Endothelial cell of umbilical vein (primary cell): ENCODE data around the gene TCIRG1. TPM values are rescaled to one million over a fixed set of nuclear protein-coding genes. Genes with fewer than 3 reads are reported as not detected.

Experiments
- BruUV-seq: library from RNA; stranded (reverse); fragments of 400-500 nt; replicated peaks from 2 replicates; lab custom pipeline; 2021; lab: Mats Ljungman, UMichigan
- CTCF ChIA-PET: fragments of 300-600, 350-600 bp; sonication (Branson Sonifier 250); formaldehyde crosslinking; loops from one replicate; lab custom pipeline; 2021; ENCODE audit warnings: antibody characterized with exemption, inconsistent platforms; lab: Charles Lee
- POLR2A ChIA-PET: fragments of 300-600, 350-600 bp; sonication (Branson Sonifier 250); formaldehyde crosslinking; loops from one replicate; lab custom pipeline; 2021; ENCODE audit warnings: antibody characterized with exemption, inconsistent platforms; lab: Charles Lee
- DNase-seq: peaks from one replicate; pipeline ENCODE4 v3.0.0-alpha.2; 2011; ENCODE audit warnings: low read depth, low spot score
- FAIRE-seq: peaks from 2 replicates; lab custom pipeline; 2011; peaks lifted over from hg19 to GRCh38; lab: Jason Lieb, UNC
- H2AFZ ChIP-seq: 2 replicates; pipeline ENCODE4 v1.6.0; 2012; ENCODE audit warnings: low read depth, low read length, control low read depth, inconsistent platforms
- H3K27ac ChIP-seq: 2 replicates; pipeline ENCODE4 v1.5.1; 2011; ENCODE audit warnings: low read depth, mild to moderate bottlenecking, control low read depth, low read length, moderate library complexity; ENCODE audit not compliant: insufficient read depth
- H3K27me3 ChIP-seq, 2 experiments: 2 replicates each; pipeline versions ENCODE4 v1.6.0 to v1.6.1; 2011; ENCODE audit warnings: low read length in 2 of 2, mixed read lengths in 1 of 2; ENCODE audit not compliant: control insufficient read depth in 2 of 2, insufficient read depth in 2 of 2
- H3K36me3 ChIP-seq, 2 experiments: 2 replicates in 1 of 2; 3 replicates in 1 of 2; pipeline ENCODE4 v1.5.1; 2011; ENCODE audit warnings: low read length in 2 of 2, mild to moderate bottlenecking in 1 of 2, moderate library complexity in 1 of 2; ENCODE audit not compliant: control insufficient read depth in 2 of 2, insufficient read depth in 2 of 2; ENCODE audit errors: extremely low read depth in 1 of 2
- H3K4me1 ChIP-seq: 3 replicates; pipeline ENCODE4 v1.5.1; 2011; ENCODE audit warnings: mild to moderate bottlenecking, low read length; ENCODE audit not compliant: control insufficient read depth, insufficient read depth; ENCODE audit errors: extremely low read depth
- H3K4me2 ChIP-seq: 2 replicates; pipeline ENCODE4 v1.6.1; 2011; ENCODE audit warnings: low read length, control low read depth, mixed read lengths; ENCODE audit not compliant: insufficient read depth
- H3K4me3 ChIP-seq, 3 experiments: fragments of 200-600 bp in 1 of 3; sonication (generic), shearing (Covaris generic) in 1 of 3; replicated peaks in 1 of 3; 2 replicates each; pipeline ENCODE4 v1.5.1; 2011 to 2016; ENCODE audit warnings: control low read depth in 3 of 3, low read length in 3 of 3, mild to moderate bottlenecking in 2 of 3, inconsistent platforms in 1 of 3, low read depth in 1 of 3, moderate library complexity in 1 of 3; ENCODE audit not compliant: insufficient read depth in 1 of 3
- H3K79me2 ChIP-seq: 2 replicates; pipeline ENCODE4 v1.6.0; 2012; ENCODE audit warnings: low read length, inconsistent platforms; ENCODE audit not compliant: control insufficient read depth, insufficient read depth
- H3K9ac ChIP-seq: replicated peaks from 2 replicates; pipeline ENCODE3; 2011; ENCODE audit warnings: low read length, control low read depth; ENCODE audit not compliant: insufficient read depth; ENCODE audit errors: extremely low read depth
- H3K9me1 ChIP-seq: replicated peaks from 3 replicates; pipeline ENCODE4 v1.6.0; 2011; ENCODE audit warnings: mild to moderate bottlenecking, low read length; ENCODE audit not compliant: control insufficient read depth, insufficient read depth; ENCODE audit errors: extremely low read depth
- H3K9me3 ChIP-seq: replicated peaks from 2 replicates; pipeline ENCODE4 v1.5.1; 2012; ENCODE audit warnings: low read length, inconsistent platforms; ENCODE audit not compliant: control insufficient read depth, insufficient read depth
- H4K20me1 ChIP-seq: replicated peaks from 2 replicates; pipeline ENCODE3; 2011; ENCODE audit warnings: mild to moderate bottlenecking, low read length; ENCODE audit not compliant: control insufficient read depth, insufficient read depth; ENCODE audit errors: extremely low read depth
- EZH2 ChIP-seq: IDR thresholded peaks from 2 replicates; pipeline ENCODE4 v1.6.1; 2012; ENCODE audit warnings: borderline replicate concordance, low read depth, mild to moderate bottlenecking, moderate library complexity, low read length, inconsistent platforms; ENCODE audit not compliant: severe bottlenecking
- FOS ChIP-seq: IDR thresholded peaks from 2 replicates; pipeline ENCODE4 v1.6.1; 2011; ENCODE audit warnings: mild to moderate bottlenecking, low read length, moderate library complexity, borderline replicate concordance; ENCODE audit not compliant: insufficient read depth
- GATA2 ChIP-seq: IDR thresholded peaks from 2 replicates; pipeline ENCODE4 v1.7.0; 2011; ENCODE audit warnings: low read depth, mild to moderate bottlenecking, moderate library complexity, mixed read lengths, low read length; ENCODE audit not compliant: insufficient read length, insufficient read depth
- JUN ChIP-seq: IDR thresholded peaks from 2 replicates; pipeline ENCODE4 v1.6.1; 2011; ENCODE audit warnings: borderline replicate concordance, low read depth; ENCODE audit not compliant: insufficient read length, insufficient read depth
- MYC ChIP-seq: IDR thresholded peaks from one replicate; pipeline ENCODE4 v1.6.1; 2011; ENCODE audit warnings: mild to moderate bottlenecking, low read depth, low read length
- POLR2A ChIP-seq: IDR thresholded peaks from 2 replicates; pipeline ENCODE4 v1.6.1; 2012; ENCODE audit warnings: low read depth, mild to moderate bottlenecking, control low read depth, low read length
- POLR2AphosphoS5 ChIP-seq: IDR thresholded peaks from 2 replicates; pipeline ENCODE4 v1.6.1; 2012; ENCODE audit warnings: low read depth, mild to moderate bottlenecking, control low read depth, low read length, moderate library complexity; ENCODE audit not compliant: insufficient read depth
- dilution Hi-C: fragments of 300-500 bp; cut with MboI; formaldehyde crosslinking; loops from one replicate; pipeline ENCODE4 v1.15.0; 2019; ENCODE audit warnings: low sequenced_read_pairs; ENCODE audit not compliant: extremely low pct_ligation_motif_present
- intact Hi-C: fragments of 100-400 bp; cut with micrococcal nuclease; formaldehyde crosslinking; loops from one replicate; pipeline ENCODE4 v1.10.0; 2022
- polyA plus RNA-seq, 4 experiments: library from polyadenylated mRNA; depleted of rRNA in 3 of 4; stranded (reverse) in 3 of 4; unstranded in 1 of 4; fragments of >200 nt; gene quantifications; 2 replicates each; pipeline versions ENCODE4 v1.2.1 to v1.2.3, GENCODE V29; 2011 to 2012; ENCODE audit warnings: missing spikeins in 1 of 4
- total RNA-seq: library from RNA; stranded (reverse); gene quantifications from 2 replicates; pipeline ENCODE4 v1.2.3, GENCODE V29; 2021
- TF ChIP-seq, protein P1 (sequence below), 2 donors: IDR thresholded peaks; 1 replicate in 1 of 2; 2 replicates in 1 of 2; pipeline ENCODE4 v1.5.1; 2011; ENCODE audit warnings: low read length in 2 of 2, mild to moderate bottlenecking in 2 of 2, moderate library complexity in 2 of 2, control low read depth in 1 of 2, inconsistent platforms in 1 of 2, low read depth in 1 of 2; ENCODE audit not compliant: insufficient read depth in 1 of 2; ENCODE audit errors: extremely low read depth in 1 of 2
- TF ChIP-seq, protein P2 (sequence below): IDR thresholded peaks from 2 replicates; pipeline ENCODE4 v1.6.1; 2011; ENCODE audit not compliant: insufficient read depth, insufficient read length

Gene TCIRG1
- total and polyA plus RNA-seq, 2 donors (not counting 3 experiments of a cell fraction or from before 2014, with no cell fraction given), result 134 to 183 TPM

DNA sequence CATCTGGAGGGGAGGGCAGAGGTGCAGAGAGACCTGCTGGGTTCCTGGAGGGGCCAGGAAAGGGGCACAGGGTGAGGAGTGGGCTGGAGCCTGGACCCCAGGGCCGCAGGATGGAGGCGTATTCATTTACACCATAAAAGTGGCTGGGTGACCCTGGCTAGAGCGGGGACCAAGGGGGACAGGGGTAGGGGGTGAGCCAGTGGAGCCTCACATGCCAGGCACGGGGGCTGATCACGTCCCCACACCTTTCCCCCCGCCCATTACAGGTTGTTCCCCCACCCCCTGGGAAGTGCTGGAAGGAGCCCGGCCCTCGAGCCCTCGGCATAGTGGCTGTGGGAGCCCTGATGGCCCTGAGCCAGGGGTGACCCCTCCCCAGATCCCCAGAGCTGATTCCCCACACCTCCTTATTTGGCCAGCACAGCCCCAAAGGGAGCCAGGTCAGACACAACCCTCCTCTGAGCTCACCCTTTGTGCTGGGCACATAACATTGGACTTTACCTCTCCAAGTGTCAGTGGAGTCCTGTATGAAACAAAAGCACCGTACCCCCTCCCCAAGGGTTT is 781 bp downstream of the TCIRG1 start:
- H3K9me1 ChIP-seq, result no peaks in the 10 kb centered on the region
- peak overlapping the region; percentile 0 for H2AFZ ChIP-seq
- H3K27ac ChIP-seq, result peak overlapping the region; percentile 51
- dilution Hi-C loops, result no loop called here
- DNase-seq, result no peak
- peak; percentile 24 for FAIRE-seq
- no peaks in the 10 kb centered on the region for H3K27me3 ChIP-seq
- H3K4me2 ChIP-seq, result peak overlapping the region; percentile 84
- H3K9ac ChIP-seq, result peak overlapping the region; percentile 73
- intact Hi-C loops, result loop anchor here (1.0 to 5.0 kb wide), 2 partner anchors 82 to 168 kb away; partner anchors contain the start of gene CHKA
- TF ChIP-seq GATA2 (no peak), FOS (no peak), JUN (no peak), POLR2AphosphoS5 (no peak), EZH2 (no peak), MYC (no peak), POLR2A (no peak)
- TF ChIP-seq, protein P1, sequence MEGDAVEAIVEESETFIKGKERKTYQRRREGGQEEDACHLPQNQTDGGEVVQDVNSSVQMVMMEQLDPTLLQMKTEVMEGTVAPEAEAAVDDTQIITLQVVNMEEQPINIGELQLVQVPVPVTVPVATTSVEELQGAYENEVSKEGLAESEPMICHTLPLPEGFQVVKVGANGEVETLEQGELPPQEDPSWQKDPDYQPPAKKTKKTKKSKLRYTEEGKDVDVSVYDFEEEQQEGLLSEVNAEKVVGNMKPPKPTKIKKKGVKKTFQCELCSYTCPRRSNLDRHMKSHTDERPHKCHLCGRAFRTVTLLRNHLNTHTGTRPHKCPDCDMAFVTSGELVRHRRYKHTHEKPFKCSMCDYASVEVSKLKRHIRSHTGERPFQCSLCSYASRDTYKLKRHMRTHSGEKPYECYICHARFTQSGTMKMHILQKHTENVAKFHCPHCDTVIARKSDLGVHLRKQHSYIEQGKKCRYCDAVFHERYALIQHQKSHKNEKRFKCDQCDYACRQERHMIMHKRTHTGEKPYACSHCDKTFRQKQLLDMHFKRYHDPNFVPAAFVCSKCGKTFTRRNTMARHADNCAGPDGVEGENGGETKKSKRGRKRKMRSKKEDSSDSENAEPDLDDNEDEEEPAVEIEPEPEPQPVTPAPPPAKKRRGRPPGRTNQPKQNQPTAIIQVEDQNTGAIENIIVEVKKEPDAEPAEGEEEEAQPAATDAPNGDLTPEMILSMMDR (IDR thresholded peaks at IDR 0.05; ENCODE audit: extremely low read depth in 1 of 2, insufficient read depth in 1 of 2, low read depth in 1 of 2, low read length in 2 of 2), result no peak
- TF ChIP-seq, protein P2, sequence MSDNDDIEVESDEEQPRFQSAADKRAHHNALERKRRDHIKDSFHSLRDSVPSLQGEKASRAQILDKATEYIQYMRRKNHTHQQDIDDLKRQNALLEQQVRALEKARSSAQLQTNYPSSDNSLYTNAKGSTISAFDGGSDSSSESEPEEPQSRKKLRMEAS, result no peak
- ChIA-PET POLR2A (interaction anchor here (1.2 to 1.3 kb wide), 2 partner anchors 89 to 125 kb away, joined by 3 to 7 read pairs; no protein-coding TSS in a partner anchor), CTCF (interaction anchor here (1.2 to 1.8 kb wide), 2 partner anchors 10 to 12 kb away, joined by 3 to 4 read pairs; partner anchors contain the start of gene NDUFS8)
- no peaks in the 10 kb centered on the region for H4K20me1 ChIP-seq
- no peaks in the 10 kb centered on the region for H3K9me3 ChIP-seq
- peaks cover 24% of the 10 kb centered on the region for H3K79me2 ChIP-seq
- H3K4me3 ChIP-seq, result peak overlapping the region; percentile 47 to 58 (median 58)
- peaks cover 20% of the 10 kb centered on the region for H3K4me1 ChIP-seq
- H3K36me3 ChIP-seq, result peaks cover 0 to 24% of the 10 kb centered on the region in 2 experiments
- BruUV-seq, result no TSS peak
